Sciatic nerve (tissue), 2 donors: ENCODE measurements around the gene OSBPL2. TPM values are rescaled to one million over a fixed set of nuclear protein-coding genes. Genes with fewer than 3 reads are reported as not detected.

ENCODE experiments used
- ATAC-seq: fragments of 200-7000 bp; cut with Tn5 transposase; one replicate; pipeline ENCODE4 v1.9.1; 2020; ENCODE audit warnings: mild to moderate bottlenecking, moderate library complexity
- DNase-seq: peaks from one replicate; pipeline ENCODE4 v3.0.0-alpha.2; 2020; ENCODE audit warnings: low spot score
- intact Hi-C: fragments of 100-400 bp; cut with DNase I; formaldehyde crosslinking; loops from one replicate; pipeline ENCODE4 v1.14.2; 2022
- total RNA-seq: library from RNA; stranded (reverse); fragmentation: NEBNext Ultra II Directional; extraction: Animal tissue kit (Norgen Biotek cat#: 25700); gene quantifications from one replicate; pipeline ENCODE4 v1.2.1, GENCODE V29; 2021
- donor health status: DM: no; HTN: no; CAD: no.
- donor health status: DM: no; HTN: no; CAD: no.

OSBPL2 gene
- total RNA-seq, result 53.3 TPM

- peak; percentile 100 for ATAC-seq
- intact Hi-C loops, result no loop called here
- peak; percentile 100 for DNase-seq
Observed at GRCh38 chr20:62237801-62238568, at the start of gene OSBPL2. TSS of gene OSBPL2 (plus strand) at chr20:62238521. CDS start at chr20:62256185, 17,664 bp downstream.

DNA sequence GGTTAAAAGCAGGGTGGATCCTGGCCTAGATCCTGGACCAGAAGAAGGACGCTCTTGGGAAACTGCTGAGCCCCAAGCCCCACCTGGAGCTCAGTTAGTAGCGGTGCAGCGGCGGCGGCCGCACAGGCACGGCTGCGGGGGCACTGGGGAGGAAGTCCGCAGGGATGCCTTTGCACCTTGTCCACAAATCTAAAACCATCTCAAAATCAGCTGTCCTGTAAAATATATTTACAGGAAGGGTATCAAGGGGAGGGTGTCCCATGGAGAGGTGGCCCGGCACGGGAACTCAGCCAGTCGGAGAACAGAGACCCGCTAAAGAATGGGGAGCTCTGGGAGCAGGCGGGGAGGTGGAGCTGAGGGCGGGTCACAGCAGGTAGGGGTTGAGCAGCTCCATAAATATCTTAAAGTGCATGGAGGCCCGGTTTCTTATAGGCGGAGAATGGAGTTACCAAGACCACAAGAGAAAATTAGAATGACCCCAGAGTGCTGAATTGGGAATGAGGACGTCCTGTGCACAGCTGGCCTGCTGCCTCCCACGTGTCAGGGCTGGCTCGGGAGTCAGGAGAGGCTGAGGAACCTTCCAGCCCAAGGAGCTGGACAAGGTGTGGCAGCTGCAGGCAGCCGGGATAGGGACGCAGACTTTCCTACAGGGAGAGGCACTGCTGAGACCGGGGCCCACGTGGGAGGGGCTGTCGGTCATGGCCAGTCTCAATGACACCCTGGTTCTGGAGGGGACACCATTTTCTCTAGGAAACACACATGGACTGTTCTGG is 47.5 kb upstream of the OSBPL2 start:
- intact Hi-C loops, result no loop called here
- ATAC-seq, result no peak
- DNase-seq, result no peak

GRCh38 chr20:62191781-62192559 is 46.4 kb upstream of the OSBPL2 start:
- no peak for DNase-seq
- no peak for ATAC-seq
- intact Hi-C loops, result no loop called here

DNA sequence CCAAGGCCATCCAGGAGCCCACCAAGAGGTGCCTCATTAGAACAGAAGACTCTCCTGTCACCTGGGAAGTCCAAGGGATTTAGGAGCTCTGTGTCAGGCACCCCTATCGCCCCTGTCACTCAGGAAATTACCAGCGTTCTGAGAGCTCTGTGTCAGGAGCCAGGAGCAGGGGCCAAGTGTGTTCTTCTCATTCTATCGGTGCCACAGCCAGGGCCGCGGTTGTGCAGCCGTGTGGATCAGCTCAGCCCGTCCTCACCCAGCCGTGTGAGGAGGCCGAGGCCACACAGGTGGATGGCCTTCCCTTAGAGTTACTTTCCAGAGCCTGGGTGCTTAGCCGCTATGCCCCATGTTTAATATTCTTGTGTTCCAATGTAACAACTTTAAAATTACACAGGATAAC is 45.7 kb upstream of the OSBPL2 start:
- intact Hi-C loops, result no loop called here
- DNase-seq (no peak), ATAC-seq (no peak)

- no peak for ATAC-seq
- DNase-seq, result no peak
- intact Hi-C loops, result loop anchor here (2.0 kb wide), 1 partner anchor 37 kb away; no protein-coding TSS in a partner anchor
Observed at GRCh38 chr20:62193079-62194025, 45.0 kb upstream of the OSBPL2 start.

DNA sequence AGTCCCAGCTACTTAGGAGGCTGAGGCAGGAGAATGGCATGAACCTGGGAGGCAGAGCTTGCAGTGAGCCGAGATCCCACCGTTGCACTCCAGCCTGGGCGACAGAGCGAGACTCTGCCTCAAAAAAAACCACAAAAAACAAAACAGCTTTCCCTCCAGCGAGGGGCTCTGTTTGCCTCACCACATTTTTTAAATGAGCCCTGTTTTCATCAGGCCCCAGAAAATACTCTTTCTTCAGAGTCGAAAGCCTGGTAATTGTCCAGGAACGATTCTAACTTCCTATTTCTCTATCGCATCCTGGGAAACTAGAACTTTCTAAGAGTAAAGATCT is 43.3 kb upstream of the OSBPL2 start:
- intact Hi-C loops, result loop anchor here (2.0 kb wide), 1 partner anchor 38 kb away; no protein-coding TSS in a partner anchor
- DNase-seq (no peak), ATAC-seq (no peak)

GRCh38 chr20:62195736-62196135 is 42.6 kb upstream of the OSBPL2 start:
- DNase-seq (no peak), ATAC-seq (no peak)
- intact Hi-C loops, result loop anchor here (2.0 kb wide), 1 partner anchor 39 kb away; no protein-coding TSS in a partner anchor

GRCh38 chr20:62196286-62196685 is 42.0 kb upstream of the OSBPL2 start:
- DNase-seq, result no peak

DNA sequence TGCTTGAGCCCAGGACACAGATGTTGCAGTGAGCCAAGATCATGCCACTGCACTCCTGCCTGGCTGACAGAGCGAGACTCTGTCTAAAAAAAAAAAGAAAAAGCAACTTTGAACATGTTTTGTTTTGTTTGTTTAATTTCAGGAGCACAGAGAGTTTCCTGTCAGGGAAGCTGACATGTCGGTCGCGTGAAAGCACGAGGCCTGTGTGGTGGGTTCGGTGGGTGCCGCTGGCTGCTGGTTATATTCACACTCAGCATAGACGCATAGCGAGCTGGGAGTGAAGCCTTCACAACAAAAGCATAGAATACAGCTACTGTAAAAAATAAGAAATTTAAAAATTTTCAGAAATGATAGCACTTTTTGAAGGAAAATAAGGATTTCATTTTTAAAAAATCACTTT is 41.0 kb upstream of the OSBPL2 start:
- ATAC-seq (no peak), DNase-seq (no peak)
- intact Hi-C loops, result no loop called here

More at GRCh38 chr20:62196286-62196685, 42.0 kb upstream of the OSBPL2 start:
- intact Hi-C loops, result no loop called here
- ATAC-seq, result no peak

DNA sequence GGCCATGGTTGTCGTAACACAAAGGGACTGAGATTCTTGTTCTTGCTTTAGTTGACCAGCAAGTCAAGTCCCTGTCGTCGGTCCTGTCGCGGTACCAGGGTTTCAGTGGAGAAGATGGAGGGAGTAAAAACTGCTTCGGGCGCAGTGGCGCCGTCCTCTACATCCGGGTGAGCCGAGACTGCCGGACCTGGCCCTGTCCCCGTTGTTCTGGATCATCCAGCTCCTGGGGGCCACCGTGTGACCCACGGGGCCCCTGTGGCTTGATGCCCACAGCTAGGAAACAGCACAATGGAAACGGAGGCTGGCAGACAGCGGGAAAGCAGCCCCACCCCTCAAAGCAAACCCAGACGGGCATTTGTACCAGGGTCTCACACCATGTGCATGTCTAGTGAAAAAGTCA is 40.5 kb upstream of the OSBPL2 start:
- ATAC-seq (no peak), DNase-seq (no peak)
- intact Hi-C loops, result no loop called here

GRCh38 chr20:62198496-62198895 is 39.8 kb upstream of the OSBPL2 start:
- no peak for DNase-seq
- intact Hi-C loops, result no loop called here
- no peak for ATAC-seq

GRCh38 chr20:62198931-62199330 is 39.4 kb upstream of the OSBPL2 start:
- intact Hi-C loops, result no loop called here
- ATAC-seq (no peak), DNase-seq (no peak)

GRCh38 chr20:62200491-62201172 is 37.7 kb upstream of the OSBPL2 start:
- ATAC-seq, result no peak
- no peak for DNase-seq
- intact Hi-C loops, result no loop called here

DNA sequence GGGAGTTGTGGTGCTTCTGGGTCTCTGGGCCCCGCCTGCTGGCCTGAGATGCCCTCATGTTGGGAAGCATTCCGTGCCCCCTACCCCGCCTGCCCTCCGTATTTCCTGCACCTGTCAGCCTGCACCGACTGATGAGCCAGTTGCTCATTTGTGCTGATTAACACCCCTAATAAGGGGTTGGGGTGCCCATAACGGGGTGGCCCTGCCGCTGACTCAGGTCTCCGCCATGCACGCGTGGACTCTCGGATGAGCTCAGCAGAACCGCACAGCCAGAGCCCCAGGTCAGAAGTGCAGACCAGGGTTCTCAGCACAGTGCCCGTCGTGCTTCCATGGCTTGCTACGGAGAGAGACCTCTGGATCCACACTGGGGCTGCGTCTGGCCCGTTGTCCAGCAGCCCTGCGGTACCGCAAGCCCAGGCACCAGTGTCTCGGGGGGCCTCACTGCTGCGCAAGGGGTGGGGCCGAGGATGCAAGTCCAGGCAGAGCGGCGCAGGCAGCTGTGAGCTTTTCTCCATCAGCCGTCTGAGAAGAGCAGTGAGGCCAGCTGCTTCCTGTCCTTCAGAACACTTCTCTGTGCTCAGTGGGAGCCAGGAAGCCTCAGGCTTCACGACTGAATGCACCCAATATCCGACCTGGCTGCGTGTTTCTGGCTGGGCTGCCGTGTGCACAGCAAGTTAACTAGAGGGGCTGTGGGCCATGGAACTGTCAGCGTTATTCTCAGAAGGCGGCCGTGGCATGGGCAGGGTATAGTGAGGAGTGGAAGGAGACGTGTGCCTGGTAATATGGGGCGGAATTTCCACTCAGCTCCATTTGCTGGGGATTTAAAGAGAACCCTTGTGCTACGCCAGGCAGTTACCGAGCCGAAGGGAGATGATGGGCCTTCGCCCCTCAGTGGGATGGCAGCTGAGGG is 36.9 kb upstream of the OSBPL2 start:
- ATAC-seq (no peak), DNase-seq (no peak)
- intact Hi-C loops, result no loop called here

DNA sequence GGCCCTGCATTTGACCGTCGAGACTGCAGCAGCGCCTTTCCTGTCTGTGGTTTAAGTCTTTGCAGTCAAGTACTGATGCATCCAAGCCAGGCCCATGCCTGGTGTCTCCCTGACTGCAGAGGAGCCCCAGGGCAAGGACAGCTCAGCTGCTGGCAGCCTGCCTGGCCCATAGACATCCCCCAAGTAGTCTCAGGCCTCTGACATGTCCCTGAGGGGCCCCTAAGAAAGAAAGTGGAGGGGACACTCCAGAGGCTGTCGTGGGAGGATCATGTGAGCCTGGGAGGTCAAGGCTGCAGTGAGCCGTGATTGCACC is 36.3 kb upstream of the OSBPL2 start:
- DNase-seq (no peak), ATAC-seq (no peak)
- intact Hi-C loops, result no loop called here

GRCh38 chr20:62202676-62203377 is 35.5 kb upstream of the OSBPL2 start:
- DNase-seq (no peak), ATAC-seq (no peak)
- intact Hi-C loops, result no loop called here
